ENCODE measurements around the gene ASCC1.

- TF ChIP-seq ZNF274 (IDR thresholded peaks at IDR 0.05; ENCODE audit: low read depth, low read length) = no peak
- TF ChIP-seq YY1 (IDR thresholded peaks at IDR 0.05; ENCODE audit: insufficient read depth, insufficient read length) = no peak
- TF ChIP-seq SUZ12 (IDR thresholded peaks at IDR 0.05; ENCODE audit: extremely low read depth, insufficient read depth, insufficient read length) = no peak
Observed at GRCh38 chr10:72081210-72081609, 134.9 kb downstream of the ASCC1 start.

Data from NT2/D1 (cell line).